ENCODE data around the gene ALPK3.

ALPK3 gene

DNA sequence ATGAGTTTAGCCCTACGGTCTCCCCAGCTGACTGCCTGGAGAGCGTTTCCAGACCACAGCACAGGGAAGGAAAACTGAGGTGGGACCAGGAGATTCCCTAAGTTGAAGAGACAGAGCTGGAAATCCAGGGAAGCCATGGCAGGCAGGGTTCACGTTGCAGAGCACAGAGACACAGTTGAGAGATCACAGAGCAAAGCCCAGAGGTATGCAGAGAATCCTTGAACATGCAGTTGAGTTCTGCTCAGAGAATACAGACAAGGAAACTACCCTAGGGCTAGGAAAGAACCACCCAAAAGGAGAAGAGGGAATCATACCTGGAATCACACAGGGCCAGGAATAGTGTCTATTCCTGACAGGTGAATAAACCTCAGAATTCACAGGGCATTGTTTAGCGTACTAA is 81.6 kb downstream of the ALPK3 start:
- H3K9me3 ChIP-seq (ENCODE audit: control insufficient read depth in 1 of 2, low read length in 2 of 2) = no peaks in the 10 kb centered on the region
- H3K27me3 ChIP-seq (ENCODE audit: control insufficient read depth in 1 of 2, insufficient read depth in 2 of 2, low read length in 2 of 2) = no peaks in the 10 kb centered on the region
- no peak overlapping the region for H3K4me3 ChIP-seq (ENCODE audit: low read depth in 1 of 2, low read length in 2 of 2)
- H3K4me1 ChIP-seq (ENCODE audit: control insufficient read depth in 1 of 2, insufficient read depth in 2 of 2, low read length in 2 of 2) = no peaks in the 10 kb centered on the region
- H3K9ac ChIP-seq (ENCODE audit: low read depth in 1 of 2, low read length in 2 of 2) = no peak overlapping the region
- H3K36me3 ChIP-seq (ENCODE audit: control insufficient read depth in 1 of 2, insufficient read depth in 2 of 2, low read length in 2 of 2) = no peaks in the 10 kb centered on the region
- no peak overlapping the region for H3K27ac ChIP-seq (ENCODE audit: low read depth, low read length)

DNA sequence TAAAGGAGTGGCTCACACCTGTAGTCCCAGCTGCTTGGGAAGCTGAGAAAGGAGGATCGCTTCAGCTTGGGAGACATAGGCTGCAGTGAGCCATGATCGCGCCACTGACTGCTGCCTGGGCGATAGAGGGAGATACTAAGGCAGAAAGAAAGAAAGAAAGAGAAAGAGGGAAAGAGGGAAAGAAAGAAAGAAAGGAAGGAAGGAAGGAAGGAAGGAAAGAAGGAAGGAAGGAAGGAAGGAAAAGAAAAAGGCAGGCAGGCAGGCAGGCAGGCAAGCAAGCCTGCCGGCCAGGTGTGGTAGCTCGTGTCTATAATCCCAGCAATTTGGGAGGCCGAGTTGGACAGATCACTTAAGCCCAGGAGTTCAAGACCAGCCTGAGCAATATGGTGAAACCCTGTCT is 82.6 kb downstream of the ALPK3 start:
- no peaks in the 10 kb centered on the region for H3K27me3 ChIP-seq (ENCODE audit: control insufficient read depth in 1 of 2, insufficient read depth in 2 of 2, low read length in 2 of 2)
- H3K36me3 ChIP-seq (ENCODE audit: control insufficient read depth in 1 of 2, insufficient read depth in 2 of 2, low read length in 2 of 2) = no peaks in the 10 kb centered on the region
- H3K27ac ChIP-seq (ENCODE audit: low read depth, low read length) = no peak overlapping the region
- H3K4me1 ChIP-seq (ENCODE audit: control insufficient read depth in 1 of 2, insufficient read depth in 2 of 2, low read length in 2 of 2) = no peaks in the 10 kb centered on the region
- H3K9ac ChIP-seq (ENCODE audit: low read depth in 1 of 2, low read length in 2 of 2) = no peak overlapping the region
- H3K4me3 ChIP-seq (ENCODE audit: low read depth in 1 of 2, low read length in 2 of 2) = no peak overlapping the region
- H3K9me3 ChIP-seq (ENCODE audit: control insufficient read depth in 1 of 2, low read length in 2 of 2) = no peaks in the 10 kb centered on the region

DNA sequence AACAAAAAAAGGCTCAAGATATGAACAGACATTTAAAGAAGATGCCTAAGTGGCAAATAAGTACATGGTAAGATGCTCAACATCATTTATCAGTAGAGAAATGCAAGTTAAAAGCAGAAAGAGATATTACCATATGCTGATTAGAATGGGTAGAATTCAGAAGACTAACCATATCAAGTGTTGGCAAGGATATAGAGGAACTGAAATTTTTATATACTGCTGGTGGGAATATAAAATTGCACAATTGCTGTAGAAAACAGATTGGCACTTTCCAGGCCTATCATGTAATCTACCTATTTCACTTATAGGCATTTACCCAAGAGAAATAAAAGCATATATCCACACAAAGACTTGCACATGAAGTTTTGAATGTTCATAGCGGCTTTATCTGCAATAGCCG is 84.4 kb downstream of the ALPK3 start:
- Histone ChIP-seq H3K9ac (ENCODE audit: low read depth in 1 of 2, low read length in 2 of 2) (no peak overlapping the region), H3K27ac (ENCODE audit: low read depth, low read length) (no peak overlapping the region), H3K4me3 (ENCODE audit: low read depth in 1 of 2, low read length in 2 of 2) (no peak overlapping the region), H3K4me1 (ENCODE audit: control insufficient read depth in 1 of 2, insufficient read depth in 2 of 2, low read length in 2 of 2) (no peaks in the 10 kb centered on the region), H3K27me3 (ENCODE audit: control insufficient read depth in 1 of 2, insufficient read depth in 2 of 2, low read length in 2 of 2) (no peaks in the 10 kb centered on the region), H3K36me3 (ENCODE audit: control insufficient read depth in 1 of 2, insufficient read depth in 2 of 2, low read length in 2 of 2) (no peaks in the 10 kb centered on the region), H3K9me3 (ENCODE audit: control insufficient read depth in 1 of 2, low read length in 2 of 2) (no peaks in the 10 kb centered on the region)

DNA sequence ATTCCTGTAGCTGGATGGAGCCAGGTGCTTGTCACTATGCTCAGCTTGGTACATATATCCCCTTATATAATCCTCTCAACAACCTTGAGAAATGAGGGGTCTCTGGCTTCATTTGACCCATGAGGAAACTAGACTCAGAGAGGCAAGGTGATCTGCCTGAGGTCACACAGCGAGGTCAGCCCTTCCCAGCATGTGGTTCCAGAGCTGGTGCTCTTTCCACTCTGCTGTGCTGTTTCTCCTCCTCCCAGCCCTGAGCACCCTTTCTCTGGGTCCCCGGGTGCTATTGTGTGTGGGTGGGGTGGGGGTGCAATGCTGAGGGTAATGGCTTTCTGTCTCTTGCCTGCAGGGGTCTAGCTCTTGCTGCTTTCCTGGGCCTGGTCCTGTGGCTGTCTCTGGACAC is 86.6 kb downstream of the ALPK3 start:
- Histone ChIP-seq H3K27me3 (ENCODE audit: control insufficient read depth in 1 of 2, insufficient read depth in 2 of 2, low read length in 2 of 2) (no peaks in the 10 kb centered on the region), H3K27ac (ENCODE audit: low read depth, low read length) (no peak overlapping the region), H3K4me1 (ENCODE audit: control insufficient read depth in 1 of 2, insufficient read depth in 2 of 2, low read length in 2 of 2) (no peaks in the 10 kb centered on the region), H3K9me3 (ENCODE audit: control insufficient read depth in 1 of 2, low read length in 2 of 2) (no peaks in the 10 kb centered on the region), H3K9ac (ENCODE audit: low read depth in 1 of 2, low read length in 2 of 2) (no peak overlapping the region), H3K36me3 (ENCODE audit: control insufficient read depth in 1 of 2, insufficient read depth in 2 of 2, low read length in 2 of 2) (no peaks in the 10 kb centered on the region), H3K4me3 (ENCODE audit: low read depth in 1 of 2, low read length in 2 of 2) (no peak overlapping the region)

DNA sequence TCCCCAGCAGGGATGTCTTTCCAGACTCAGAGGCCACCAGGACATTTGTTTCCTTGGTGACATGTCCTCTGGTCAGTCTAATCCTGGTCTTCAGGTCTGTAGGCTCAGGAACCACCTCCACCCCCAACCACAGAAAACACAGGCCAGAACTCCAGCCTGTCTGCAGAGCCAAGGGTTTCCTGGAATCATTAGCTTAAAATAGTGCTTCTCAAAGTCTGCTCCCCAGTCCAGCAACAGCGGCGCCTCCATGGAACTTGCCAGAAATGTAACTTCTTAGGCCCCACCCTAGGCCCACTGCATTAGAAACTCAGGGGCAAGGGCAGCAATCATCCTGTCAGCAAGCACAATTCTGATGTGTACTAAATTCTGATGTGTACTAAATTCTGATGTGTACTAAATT is 87.3 kb downstream of the ALPK3 start:
- Histone ChIP-seq H3K27ac (ENCODE audit: low read depth, low read length) (no peak overlapping the region), H3K27me3 (ENCODE audit: control insufficient read depth in 1 of 2, insufficient read depth in 2 of 2, low read length in 2 of 2) (no peaks in the 10 kb centered on the region)

DNA sequence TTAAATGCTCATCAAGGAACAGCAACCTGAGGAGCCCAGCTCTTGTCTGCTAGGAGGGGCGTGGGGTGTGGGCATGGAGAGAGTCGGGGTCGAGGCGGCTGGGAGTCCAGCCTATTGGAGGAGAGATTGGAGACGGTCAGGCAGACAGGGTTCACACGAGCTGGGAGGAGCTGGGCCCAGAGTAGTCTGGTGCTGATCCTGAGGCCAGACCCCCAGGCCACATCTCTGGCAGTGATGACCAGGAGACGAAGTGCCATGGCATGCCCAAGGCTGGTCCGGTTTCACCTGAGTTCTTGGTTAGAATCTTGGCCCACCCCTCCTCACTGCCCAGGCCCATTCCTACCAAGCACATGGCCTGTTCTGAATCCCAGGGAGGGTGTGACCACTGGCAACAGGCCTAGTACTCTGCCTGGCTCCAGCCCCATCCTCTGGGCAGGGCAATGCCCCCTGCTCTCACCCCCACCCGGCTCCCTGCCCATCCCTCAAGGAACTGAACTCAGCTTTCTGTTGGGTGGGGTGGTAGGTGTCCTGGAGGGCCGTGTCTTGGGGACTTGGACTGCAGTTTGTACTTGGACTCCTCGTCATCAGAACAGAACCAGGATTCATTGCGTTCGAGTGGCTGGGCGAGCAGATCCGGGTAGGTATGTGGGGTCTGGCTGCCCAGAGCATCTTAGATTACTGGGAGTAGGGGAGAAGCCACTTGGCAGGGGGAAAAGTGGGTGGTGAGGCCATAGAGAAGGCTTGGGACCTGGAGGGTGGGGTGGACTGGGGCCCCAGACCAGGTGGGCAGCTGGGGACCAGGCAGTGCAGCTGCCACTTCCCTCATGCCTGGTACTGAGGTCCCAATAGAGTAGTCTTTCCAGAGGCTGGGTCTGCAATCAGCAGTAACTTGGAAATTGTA is 88.1 kb downstream of the ALPK3 start:
- H3K27me3 ChIP-seq (ENCODE audit: control insufficient read depth in 1 of 2, insufficient read depth in 2 of 2, low read length in 2 of 2) = no peaks in the 10 kb centered on the region
- no peaks in the 10 kb centered on the region for H3K36me3 ChIP-seq (ENCODE audit: control insufficient read depth in 1 of 2, insufficient read depth in 2 of 2, low read length in 2 of 2)
- H3K4me1 ChIP-seq (ENCODE audit: control insufficient read depth in 1 of 2, insufficient read depth in 2 of 2, low read length in 2 of 2) = no peaks in the 10 kb centered on the region
- no peak overlapping the region for H3K27ac ChIP-seq (ENCODE audit: low read depth, low read length)
- H3K4me3 ChIP-seq (ENCODE audit: low read depth in 1 of 2, low read length in 2 of 2) = no peak overlapping the region
- no peak overlapping the region for H3K9ac ChIP-seq (ENCODE audit: low read depth in 1 of 2, low read length in 2 of 2)
- H3K9me3 ChIP-seq (ENCODE audit: control insufficient read depth in 1 of 2, low read length in 2 of 2) = no peaks in the 10 kb centered on the region

More for the DNA sequence above, 87.3 kb downstream of the ALPK3 start:
- no peak overlapping the region for H3K9ac ChIP-seq (ENCODE audit: low read depth in 1 of 2, low read length in 2 of 2)
- no peaks in the 10 kb centered on the region for H3K9me3 ChIP-seq (ENCODE audit: control insufficient read depth in 1 of 2, low read length in 2 of 2)
- no peaks in the 10 kb centered on the region for H3K36me3 ChIP-seq (ENCODE audit: control insufficient read depth in 1 of 2, insufficient read depth in 2 of 2, low read length in 2 of 2)
- no peaks in the 10 kb centered on the region for H3K4me1 ChIP-seq (ENCODE audit: control insufficient read depth in 1 of 2, insufficient read depth in 2 of 2, low read length in 2 of 2)
- no peak overlapping the region for H3K4me3 ChIP-seq (ENCODE audit: low read depth in 1 of 2, low read length in 2 of 2)

DNA sequence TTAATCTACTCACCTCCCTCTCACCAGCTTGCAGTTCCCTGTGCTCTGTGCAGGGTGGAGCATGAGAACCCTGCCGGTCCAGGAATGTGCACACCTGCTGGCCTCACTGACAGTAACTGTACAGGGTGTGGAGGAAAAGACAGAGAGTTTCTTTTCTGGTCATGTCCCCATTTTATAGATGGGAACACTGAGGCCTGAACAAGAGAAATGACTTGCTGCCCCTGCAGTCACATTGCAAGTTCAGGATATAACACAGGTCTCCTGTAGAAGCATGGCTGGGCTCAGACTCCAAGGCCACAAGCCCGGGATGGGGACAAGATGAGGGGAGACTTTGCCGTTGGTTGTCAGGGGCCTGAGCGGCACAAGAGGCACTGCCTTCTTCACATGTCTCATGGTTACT is 90.6 kb downstream of the ALPK3 start:
- H3K9me3 ChIP-seq (ENCODE audit: control insufficient read depth in 1 of 2, low read length in 2 of 2) = no peaks in the 10 kb centered on the region
- no peak overlapping the region for H3K4me3 ChIP-seq (ENCODE audit: low read depth in 1 of 2, low read length in 2 of 2)
- H3K27ac ChIP-seq (ENCODE audit: low read depth, low read length) = no peak overlapping the region
- no peak overlapping the region for H3K9ac ChIP-seq (ENCODE audit: low read depth in 1 of 2, low read length in 2 of 2)
- H3K36me3 ChIP-seq (ENCODE audit: control insufficient read depth in 1 of 2, insufficient read depth in 2 of 2, low read length in 2 of 2) = no peaks in the 10 kb centered on the region
- H3K4me1 ChIP-seq (ENCODE audit: control insufficient read depth in 1 of 2, insufficient read depth in 2 of 2, low read length in 2 of 2) = peaks cover 20 to 21% of the 10 kb centered on the region in 2 donors
- H3K27me3 ChIP-seq (ENCODE audit: control insufficient read depth in 1 of 2, insufficient read depth in 2 of 2, low read length in 2 of 2) = no peaks in the 10 kb centered on the region

DNA sequence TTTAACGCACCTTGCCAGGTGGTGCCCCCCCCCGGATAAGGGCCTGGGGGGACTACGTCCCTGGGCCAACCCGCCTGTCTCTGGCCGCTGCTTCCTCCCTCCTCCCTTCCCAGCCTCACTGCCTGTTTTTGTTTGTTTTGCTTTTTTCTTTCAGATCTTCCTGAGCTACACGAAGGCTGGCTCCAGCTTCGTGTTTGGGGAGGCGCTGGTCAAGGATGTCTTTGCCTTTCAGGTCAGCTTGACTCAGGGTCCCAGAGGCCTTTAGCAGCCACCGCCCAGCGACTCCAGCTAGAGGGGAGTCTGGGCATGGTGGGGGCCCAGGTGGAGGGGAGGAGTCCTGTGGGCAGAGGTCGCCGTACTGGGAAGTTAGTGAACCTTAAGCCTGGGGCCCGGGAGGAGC is 91.4 kb downstream of the ALPK3 start:
- Histone ChIP-seq H3K27me3 (ENCODE audit: control insufficient read depth in 1 of 2, insufficient read depth in 2 of 2, low read length in 2 of 2) (no peaks in the 10 kb centered on the region), H3K4me1 (ENCODE audit: control insufficient read depth in 1 of 2, insufficient read depth in 2 of 2, low read length in 2 of 2) (peaks cover 21% of the 10 kb centered on the region in 2 donors), H3K9ac (ENCODE audit: low read depth in 1 of 2, low read length in 2 of 2) (no peak overlapping the region), H3K4me3 (ENCODE audit: low read depth in 1 of 2, low read length in 2 of 2) (no peak overlapping the region), H3K9me3 (ENCODE audit: control insufficient read depth in 1 of 2, low read length in 2 of 2) (no peaks in the 10 kb centered on the region), H3K36me3 (ENCODE audit: control insufficient read depth in 1 of 2, insufficient read depth in 2 of 2, low read length in 2 of 2) (no peaks in the 10 kb centered on the region), H3K27ac (ENCODE audit: low read depth, low read length) (no peak overlapping the region)

DNA sequence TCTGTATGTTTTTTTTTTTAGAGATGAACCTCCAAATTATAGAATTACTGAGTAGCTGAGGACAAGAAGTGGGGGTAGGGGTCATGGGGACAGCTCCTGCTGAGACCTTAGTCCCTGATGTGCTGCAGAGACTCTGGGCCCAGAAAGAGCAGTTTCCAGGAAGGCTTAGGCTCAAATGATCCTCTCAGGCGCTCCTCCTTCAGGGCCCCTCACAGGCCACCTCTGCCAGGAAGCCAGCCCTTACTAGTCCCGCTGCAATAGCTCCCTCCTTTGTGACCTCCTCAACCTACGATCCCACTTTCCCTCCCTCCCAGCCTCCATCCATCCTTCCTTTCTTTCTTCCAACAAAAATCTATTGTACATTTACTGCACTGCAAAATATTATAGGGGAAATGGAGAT is 91.9 kb downstream of the ALPK3 start:
- Histone ChIP-seq H3K4me1 (ENCODE audit: control insufficient read depth in 1 of 2, insufficient read depth in 2 of 2, low read length in 2 of 2) (peaks cover 21% of the 10 kb centered on the region in 2 donors), H3K27ac (ENCODE audit: low read depth, low read length) (no peak overlapping the region), H3K9ac (ENCODE audit: low read depth in 1 of 2, low read length in 2 of 2) (no peak overlapping the region)

DNA sequence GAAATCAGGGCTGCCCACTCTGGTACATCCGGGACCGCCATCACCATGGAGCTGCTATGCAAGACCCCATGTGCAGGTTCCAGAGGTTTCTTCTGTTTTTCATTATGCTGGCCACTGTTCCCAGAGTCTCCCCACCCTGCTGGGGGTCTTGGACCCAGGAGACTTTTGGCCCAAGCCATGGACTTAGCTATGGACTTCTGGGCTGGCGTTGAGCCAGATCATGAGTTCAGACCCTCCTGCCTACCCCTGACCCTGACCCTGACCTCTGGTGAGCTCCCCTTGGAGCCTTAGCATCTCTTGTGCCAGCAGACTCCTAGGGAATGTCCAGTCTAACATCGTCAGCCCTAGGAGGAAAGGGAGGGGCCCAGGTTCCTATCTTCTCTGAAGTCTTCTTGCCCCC is 92.6 kb downstream of the ALPK3 start:
- no peak overlapping the region for H3K4me3 ChIP-seq (ENCODE audit: low read depth in 1 of 2, low read length in 2 of 2)
- H3K27me3 ChIP-seq (ENCODE audit: control insufficient read depth in 1 of 2, insufficient read depth in 2 of 2, low read length in 2 of 2) = no peaks in the 10 kb centered on the region
- H3K4me1 ChIP-seq (ENCODE audit: control insufficient read depth in 1 of 2, insufficient read depth in 2 of 2, low read length in 2 of 2) = peaks cover 21 to 25% of the 10 kb centered on the region in 2 donors
- no peak overlapping the region for H3K9ac ChIP-seq (ENCODE audit: low read depth in 1 of 2, low read length in 2 of 2)
- H3K9me3 ChIP-seq (ENCODE audit: control insufficient read depth in 1 of 2, low read length in 2 of 2) = no peaks in the 10 kb centered on the region
- H3K27ac ChIP-seq (ENCODE audit: low read depth, low read length) = no peak overlapping the region
- peaks cover 0 to 5% of the 10 kb centered on the region in 2 donors for H3K36me3 ChIP-seq (ENCODE audit: control insufficient read depth in 1 of 2, insufficient read depth in 2 of 2, low read length in 2 of 2)

More for the DNA sequence above, 91.9 kb downstream of the ALPK3 start:
- H3K9me3 ChIP-seq (ENCODE audit: control insufficient read depth in 1 of 2, low read length in 2 of 2) = no peaks in the 10 kb centered on the region
- H3K27me3 ChIP-seq (ENCODE audit: control insufficient read depth in 1 of 2, insufficient read depth in 2 of 2, low read length in 2 of 2) = no peaks in the 10 kb centered on the region
- H3K36me3 ChIP-seq (ENCODE audit: control insufficient read depth in 1 of 2, insufficient read depth in 2 of 2, low read length in 2 of 2) = no peaks in the 10 kb centered on the region
- no peak overlapping the region for H3K4me3 ChIP-seq (ENCODE audit: low read depth in 1 of 2, low read length in 2 of 2)
